Caco-2 (cell line): ENCODE measurements around the gene PGA4. TPM values are rescaled to one million over a fixed set of nuclear protein-coding genes. Genes with fewer than 3 reads are reported as not detected.

ENCODE experiments used
- BruUV-seq: library from RNA; stranded (reverse); fragments of 400-500 nt; replicated peaks from 2 replicates; lab custom pipeline; 2021; lab: Mats Ljungman, UMichigan
- CTCF ChIA-PET: fragments of 300-600 bp; sonication (Branson Sonifier 250); formaldehyde crosslinking; loops from one replicate; lab custom pipeline; 2022; ENCODE audit warnings: antibody characterized with exemption; lab: Charles Lee
- POLR2A ChIA-PET: fragments of 300-600 bp; sonication (Branson Sonifier 250); formaldehyde crosslinking; loops from one replicate; lab custom pipeline; 2022; ENCODE audit warnings: antibody characterized with exemption; lab: Charles Lee
- DNase-seq, 2 experiments: peaks; one replicate each; pipeline versions ENCODE4 v3.0.0 to v3.0.0-alpha.2; 2020 to 2022
- H3K27me3 ChIP-seq: replicated peaks from 2 replicates; pipeline ENCODE4 v1.6.0; 2011; ENCODE audit warnings: low read length; ENCODE audit not compliant: control insufficient read depth, insufficient read depth
- H3K36me3 ChIP-seq: 2 replicates; pipeline ENCODE4 v1.5.1; 2011; ENCODE audit warnings: low read length; ENCODE audit not compliant: control insufficient read depth, insufficient read depth
- H3K4me1 ChIP-seq: fragments of 250-450 bp; sonication (Bioruptor Pico); 2 replicates; pipeline ENCODE4 v1.5.1; 2020; ENCODE audit warnings: mild to moderate bottlenecking
- H3K4me3 ChIP-seq: 2 replicates; pipeline ENCODE4 v1.5.1; 2011; ENCODE audit warnings: low read depth, mild to moderate bottlenecking, control low read depth, low read length
- H3K9me3 ChIP-seq: fragments of 250-450 bp; sonication (Bioruptor Pico); 2 replicates; pipeline ENCODE4 v1.5.1; 2020; ENCODE audit warnings: mild to moderate bottlenecking, moderate library complexity
- H3K27ac Mint-ChIP-seq: one replicate; pipeline ENCODE4 v1.8.0; 2022; ENCODE audit warnings: mixed read lengths; ENCODE audit not compliant: unreplicated experiment
- H3K27me3 Mint-ChIP-seq: one replicate; pipeline ENCODE4 v1.8.0; 2022; ENCODE audit warnings: mixed read lengths; ENCODE audit not compliant: insufficient read depth, unreplicated experiment
- H3K36me3 Mint-ChIP-seq: one replicate; pipeline ENCODE4 v1.8.0; 2022; ENCODE audit warnings: mild to moderate bottlenecking, mixed read lengths; ENCODE audit not compliant: insufficient read depth, unreplicated experiment
- H3K4me1 Mint-ChIP-seq: one replicate; pipeline ENCODE4 v1.8.0; 2022; ENCODE audit warnings: low read depth, mixed read lengths; ENCODE audit not compliant: unreplicated experiment
- H3K4me3 Mint-ChIP-seq: one replicate; pipeline ENCODE4 v1.8.0; 2022; ENCODE audit warnings: mild to moderate bottlenecking, moderate library complexity, mixed read lengths; ENCODE audit not compliant: unreplicated experiment
- H3K9me3 Mint-ChIP-seq: one replicate; pipeline ENCODE4 v1.8.0; 2022; ENCODE audit warnings: mixed read lengths; ENCODE audit not compliant: unreplicated experiment
- CTCF ChIP-seq, 2 experiments: fragments of 200-600 bp in 1 of 2; IDR thresholded peaks; 1 replicate in 1 of 2; 2 replicates in 1 of 2; pipeline versions ENCODE4 v1.5.1 to v1.8.0; 2011 to 2022; ENCODE audit warnings: antibody characterized with exemption in 1 of 2, control low read depth in 1 of 2, inconsistent platforms in 1 of 2, low read depth in 1 of 2, low read length in 1 of 2, mild to moderate bottlenecking in 1 of 2, moderate library complexity in 1 of 2; ENCODE audit not compliant: insufficient read depth in 1 of 2, severe bottlenecking in 1 of 2, unreplicated experiment in 1 of 2
- intact Hi-C: fragments of 100-400 bp; cut with micrococcal nuclease; formaldehyde crosslinking; loops from one replicate; pipeline ENCODE4 v1.10.0; 2022; ENCODE audit not compliant: unreplicated experiment
- total RNA-seq: library from RNA; stranded (reverse); gene quantifications from 2 replicates; pipeline ENCODE4 v1.2.3, GENCODE V29; 2022

PGA4 gene
- total RNA-seq, 1 experiment from 2014 or later: not detected

GRCh38 chr11:61273178-61274078, 51.3 kb downstream of the PGA4 start:
- DNase-seq: no peak
- H3K9me3 ChIP-seq: no peaks in the 10 kb centered on the region
- no peaks in the 10 kb centered on the region; the same call in none of the 2 replicates for H3K36me3 ChIP-seq
- Mint-ChIP-seq H3K27ac (no peak overlapping the region), H3K4me1 (no peaks in the 10 kb centered on the region), H3K36me3 (no peaks in the 10 kb centered on the region), H3K27me3 (no peaks in the 10 kb centered on the region), H3K4me3 (no peak overlapping the region), H3K9me3 (no peaks in the 10 kb centered on the region)
- BruUV-seq: no TSS peak
- CTCF ChIA-PET: interaction anchor here (0.5 to 0.6 kb wide), 2 partner anchors 8 to 113 kb away, joined by 3 read pairs; no protein-coding TSS in a partner anchor
- intact Hi-C loops: no loop called here
- H3K4me3 ChIP-seq: no peak overlapping the region
- no peaks in the 10 kb centered on the region for H3K27me3 ChIP-seq
- no peak for TF ChIP-seq CTCF (IDR thresholded peaks at IDR 0.05; ENCODE audit: insufficient read depth in 1 of 2, low read depth in 1 of 2, low read length in 1 of 2, severe bottlenecking in 1 of 2, unreplicated experiment in 1 of 2)
- POLR2A ChIA-PET: no interaction called here
- no peaks in the 10 kb centered on the region for H3K4me1 ChIP-seq

DNA sequence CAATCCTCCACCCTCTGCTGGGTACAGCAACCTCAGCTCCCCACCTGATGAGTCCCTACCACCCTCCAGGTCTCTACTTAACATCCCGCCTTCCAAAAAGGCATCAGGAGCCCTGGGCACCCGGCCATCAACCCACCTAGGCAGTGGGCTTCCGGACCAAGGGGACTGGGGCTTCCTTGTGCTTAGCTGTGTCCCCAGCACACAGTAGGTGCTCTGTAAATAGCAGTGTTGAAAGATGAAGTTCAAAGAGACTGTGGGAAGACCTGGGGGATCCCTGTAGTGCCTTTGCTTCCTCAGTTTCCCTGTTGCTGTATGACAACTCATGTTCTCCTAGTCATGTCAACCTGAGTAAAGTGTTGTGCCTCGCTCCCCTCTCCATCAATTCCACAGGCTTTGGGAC, 51.9 kb downstream of the PGA4 start:
- TF ChIP-seq CTCF (IDR thresholded peaks at IDR 0.05; ENCODE audit: insufficient read depth in 1 of 2, low read depth in 1 of 2, low read length in 1 of 2, severe bottlenecking in 1 of 2, unreplicated experiment in 1 of 2): no peak
- no peak for DNase-seq
- intact Hi-C loops: no loop called here
- Histone ChIP-seq H3K36me3 (no peaks in the 10 kb centered on the region; the same call in 1 of the 2 replicates), H3K27me3 (no peaks in the 10 kb centered on the region), H3K9me3 (no peaks in the 10 kb centered on the region), H3K4me3 (no peak overlapping the region), H3K4me1 (no peaks in the 10 kb centered on the region)
- BruUV-seq: no TSS peak
- CTCF ChIA-PET: interaction anchor here (0.5 kb wide), 1 partner anchor 114 kb away, joined by 3 read pairs; no protein-coding TSS in a partner anchor
- no peaks in the 10 kb centered on the region for H3K27me3 Mint-ChIP-seq
- H3K9me3 Mint-ChIP-seq: no peaks in the 10 kb centered on the region
- POLR2A ChIA-PET: no interaction called here
- no peak overlapping the region for H3K27ac Mint-ChIP-seq
- no peak overlapping the region for H3K4me3 Mint-ChIP-seq
- no peaks in the 10 kb centered on the region for H3K36me3 Mint-ChIP-seq
- H3K4me1 Mint-ChIP-seq: no peaks in the 10 kb centered on the region

- no peaks in the 10 kb centered on the region for H3K4me1 Mint-ChIP-seq
- no peaks in the 10 kb centered on the region for H3K27me3 ChIP-seq
- no peaks in the 10 kb centered on the region for H3K36me3 Mint-ChIP-seq
- no peak for DNase-seq
- H3K9me3 ChIP-seq: no peaks in the 10 kb centered on the region
- no peaks in the 10 kb centered on the region for H3K27me3 Mint-ChIP-seq
- H3K4me1 ChIP-seq: no peaks in the 10 kb centered on the region
- ChIA-PET POLR2A (no interaction called here), CTCF (no interaction called here)
- no peak overlapping the region for H3K4me3 ChIP-seq
- no peak overlapping the region for H3K27ac Mint-ChIP-seq
- TF ChIP-seq CTCF (IDR thresholded peaks at IDR 0.05; ENCODE audit: insufficient read depth in 1 of 2, low read depth in 1 of 2, low read length in 1 of 2, severe bottlenecking in 1 of 2, unreplicated experiment in 1 of 2): no peak
- H3K36me3 ChIP-seq: no peaks in the 10 kb centered on the region; the same call in 1 of the 2 replicates
- H3K9me3 Mint-ChIP-seq: no peaks in the 10 kb centered on the region
- no peak overlapping the region for H3K4me3 Mint-ChIP-seq
- BruUV-seq: no TSS peak
- intact Hi-C loops: no loop called here
Observed at GRCh38 chr11:61275191-61275590, 53.0 kb downstream of the PGA4 start.
